Inferior parietal cortex (tissue), 1 donor: Measurements from ENCODE around the gene ATF6B.

Experiments
- DNase-seq: peaks from one replicate; pipeline ENCODE4 v3.0.0-alpha.2; 2016; ENCODE audit errors: extremely low spot score

ATF6B gene

DNA sequence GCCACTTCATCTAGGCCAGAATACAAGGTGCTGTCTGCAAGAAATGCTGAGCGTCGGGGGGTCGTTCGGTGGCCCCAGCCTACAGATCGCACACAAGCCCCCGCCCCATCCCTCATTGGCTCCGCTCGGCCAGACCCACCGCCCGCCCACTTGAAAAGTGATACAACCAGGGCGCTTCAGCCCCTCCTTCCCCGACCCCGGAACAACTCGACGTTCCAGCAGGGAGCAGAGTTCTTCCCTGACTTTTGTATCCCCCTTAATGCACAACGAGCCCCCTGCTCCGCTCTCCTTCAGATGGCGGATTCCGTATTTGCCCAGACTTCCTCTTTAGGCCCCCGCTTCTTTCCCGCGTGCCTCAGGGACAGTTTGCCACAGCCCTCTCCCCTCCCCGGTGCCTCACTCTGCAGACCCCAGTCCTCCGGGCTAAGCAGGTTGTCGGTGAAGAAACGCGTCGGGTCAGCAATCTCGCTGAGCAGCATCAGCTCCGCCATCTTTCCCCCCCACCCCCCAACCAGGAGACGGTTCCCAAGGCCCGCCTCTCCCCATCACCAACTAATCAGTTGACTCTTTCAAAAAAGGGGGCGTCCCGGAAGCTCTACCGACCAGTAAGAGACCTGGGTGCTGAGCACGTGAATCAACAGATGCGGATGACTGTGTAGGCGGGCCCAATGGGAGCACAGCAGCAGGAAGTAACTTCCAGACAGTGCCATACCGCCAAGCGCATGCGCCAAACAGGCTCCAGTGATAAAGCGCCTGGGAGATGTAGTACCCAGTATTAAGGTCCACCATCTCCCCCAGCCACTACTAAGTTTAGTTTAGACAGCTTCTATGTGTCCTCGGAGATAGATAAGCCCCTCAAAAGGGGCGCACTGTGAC, at the start of gene ATF6B:
ATF6B (minus strand) TSS at position 530 of the 876 bp plus-strand sequence; CDS start at position 491, 39 bp downstream.
- peak; percentile 100 for DNase-seq

DNA sequence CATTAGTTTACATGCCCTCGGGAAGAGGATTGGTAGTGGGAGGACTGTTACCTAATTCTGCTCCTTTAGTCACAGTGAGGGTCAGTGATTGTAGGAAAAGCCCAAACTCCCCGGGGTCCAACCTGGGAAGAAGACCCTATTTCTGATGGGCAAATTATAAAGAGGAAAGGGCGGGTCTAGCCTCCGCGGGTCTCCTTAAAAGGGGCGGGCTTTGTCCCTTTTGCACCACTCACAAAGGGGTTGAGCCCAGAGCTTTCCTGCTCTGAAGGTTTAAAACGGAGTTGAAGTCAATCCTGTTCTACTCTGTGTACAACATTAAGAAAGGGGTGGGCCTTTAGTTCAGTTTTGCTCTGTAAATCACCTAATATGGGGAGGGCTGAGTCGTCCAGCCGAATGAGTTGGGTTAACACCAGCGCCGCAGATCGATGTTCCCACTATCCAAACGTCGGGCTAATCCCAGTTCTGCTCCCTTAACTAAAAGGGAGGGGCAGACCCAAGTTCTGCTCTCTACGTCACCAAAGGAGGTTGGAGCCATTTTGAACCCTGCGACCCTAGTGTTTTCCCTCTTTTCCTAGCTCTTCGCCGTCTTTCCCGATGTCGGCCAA, 49.2 kb upstream of the ATF6B start:
- DNase-seq: no peak

DNA sequence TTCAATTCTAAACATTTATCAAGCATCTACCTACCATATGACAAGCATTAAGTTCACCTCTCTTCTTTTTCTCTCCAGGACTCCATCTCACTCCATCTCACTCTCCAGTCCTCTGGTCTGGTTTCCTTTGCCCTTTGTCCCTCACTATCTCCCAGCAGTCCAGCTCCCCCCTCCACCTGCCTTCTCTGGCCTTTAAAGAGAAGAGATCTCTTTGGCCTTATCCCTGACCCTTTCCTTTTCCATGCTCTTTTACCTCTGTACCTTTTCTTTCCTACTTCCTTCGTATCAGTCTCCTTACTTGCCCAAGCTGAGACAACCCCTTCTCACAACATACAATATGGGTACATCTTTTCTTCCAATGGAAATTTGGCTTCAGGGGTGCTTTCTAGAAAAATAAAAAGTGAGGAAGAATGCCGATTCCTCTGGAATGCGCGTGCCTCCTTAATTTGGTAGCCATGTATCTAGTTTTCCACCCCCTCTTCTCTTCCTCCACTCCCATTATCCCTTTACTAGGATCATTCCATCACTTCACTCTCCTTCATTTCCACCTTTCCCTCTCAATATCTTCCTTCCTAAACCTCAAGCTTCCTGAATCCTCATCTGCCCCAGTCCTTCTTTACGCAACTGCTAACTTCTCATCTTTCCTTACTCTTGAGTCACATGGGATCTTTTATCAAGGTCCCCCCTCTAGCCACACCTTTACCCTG, 48.6 kb upstream of the ATF6B start:
- peak; percentile 41 for DNase-seq

DNA sequence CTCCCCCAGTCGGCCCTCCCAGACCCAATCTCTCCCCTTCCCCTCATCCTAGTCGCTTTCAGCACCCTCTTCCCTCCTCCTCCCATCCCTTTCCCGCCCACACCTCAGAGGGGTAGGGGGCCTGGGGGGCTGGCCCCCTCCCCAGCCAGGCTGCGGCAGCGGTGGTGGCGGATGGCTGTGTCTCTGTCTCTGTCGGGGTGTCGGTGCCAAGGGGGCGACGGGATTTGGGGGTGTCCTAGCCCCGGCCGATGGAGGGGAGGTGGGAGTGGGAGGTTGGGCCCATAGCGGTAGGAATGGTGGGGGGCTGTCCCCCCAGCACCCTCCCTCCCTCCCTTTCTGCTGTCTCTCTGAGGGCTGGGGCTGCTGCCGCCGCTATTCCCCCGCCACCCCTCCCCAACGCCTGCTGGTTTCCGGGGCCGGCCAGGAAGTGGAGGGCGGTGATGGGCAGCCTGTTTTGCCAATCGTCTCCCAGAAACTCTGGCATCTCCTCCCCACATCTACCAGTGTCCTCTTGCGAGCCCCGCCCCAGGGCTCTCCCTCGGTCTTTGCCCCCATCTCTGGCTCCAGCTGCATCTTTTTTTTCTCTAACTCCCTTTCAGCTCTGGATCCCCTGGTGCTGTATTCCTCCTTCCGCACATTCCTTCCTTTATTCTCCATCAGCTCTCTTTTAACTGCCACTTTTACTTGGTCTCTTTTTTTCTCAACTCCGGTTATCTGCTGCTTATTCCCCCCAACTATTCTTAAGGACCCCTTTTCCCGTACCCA, 47.8 kb upstream of the ATF6B start, which contains the start of gene AGPAT1:
AGPAT1 (minus strand) TSS at position 374 of the 765 bp plus-strand sequence. CDS start 4,588 bp downstream, outside the sequence.
- DNase-seq: peak; percentile 96

DNA sequence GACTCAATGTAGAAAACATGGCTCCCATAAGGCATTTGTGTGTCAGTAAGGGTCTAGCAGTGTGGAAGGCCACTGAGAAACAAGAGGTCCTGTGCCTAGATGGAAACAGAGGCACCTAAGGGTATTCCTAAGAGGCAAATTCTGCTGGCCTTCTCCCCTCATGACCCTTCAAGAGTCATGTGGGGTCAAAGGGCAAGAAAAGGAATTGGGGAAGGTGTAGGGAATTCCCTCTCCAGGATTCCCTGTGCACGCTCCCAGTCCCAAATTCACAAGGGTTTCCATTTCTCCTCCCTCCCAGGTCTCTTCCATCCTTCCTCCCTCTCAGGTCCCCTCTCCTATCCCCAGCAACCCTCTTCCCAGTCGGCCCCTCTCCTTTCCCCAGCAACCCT, 47.3 kb upstream of the ATF6B start:
- DNase-seq: no peak

DNA sequence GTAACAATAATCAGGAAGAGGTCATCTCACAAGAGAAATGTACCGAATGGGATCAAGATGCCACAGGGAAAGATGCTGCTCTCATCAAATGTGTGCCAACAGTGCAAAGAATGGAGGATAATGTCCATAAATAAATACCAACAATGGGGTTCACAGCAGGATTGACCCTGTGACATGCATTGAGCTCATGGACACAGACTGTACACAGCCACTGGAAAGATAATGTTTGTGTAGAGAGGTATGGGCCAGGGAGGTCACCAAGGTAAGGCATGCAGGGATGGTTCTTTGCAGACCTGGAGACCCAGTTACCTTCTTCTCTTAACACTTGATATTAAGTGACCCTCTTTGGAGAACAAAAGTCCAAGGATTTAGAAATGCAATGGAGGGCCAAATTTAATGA, 46.4 kb upstream of the ATF6B start:
- no peak for DNase-seq

DNA sequence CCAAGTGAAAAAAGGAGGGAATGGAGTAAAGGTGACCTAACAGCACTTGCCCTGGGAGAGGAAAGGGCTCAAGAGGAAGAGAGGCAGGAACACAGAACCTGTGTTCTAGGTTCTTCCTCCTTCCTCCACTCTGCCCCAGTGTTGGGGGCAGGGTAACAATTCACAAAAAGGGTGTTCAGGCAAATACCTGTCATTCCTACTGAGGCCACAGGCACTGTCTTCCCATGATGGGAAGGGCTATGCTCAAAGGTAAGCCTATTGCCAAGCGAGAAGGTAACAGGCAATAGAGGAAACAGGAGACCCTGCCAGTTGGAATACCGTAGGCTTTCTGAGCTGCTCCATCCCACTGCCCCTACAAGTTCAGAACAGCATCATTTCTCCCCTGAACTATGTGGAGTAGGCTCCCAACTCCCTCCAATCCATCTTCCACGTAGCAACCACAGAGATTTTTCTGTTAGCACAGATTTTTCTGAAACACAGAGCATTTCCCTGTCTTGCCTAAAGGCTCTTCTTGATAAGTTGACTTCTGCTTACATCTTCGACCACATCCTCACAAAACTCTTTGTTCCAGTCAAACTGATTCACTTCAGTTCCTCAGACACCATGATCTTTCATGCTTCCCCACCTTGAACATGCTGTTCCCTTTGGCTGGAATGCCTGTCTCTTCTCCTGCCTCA, 45.1 kb upstream of the ATF6B start:
- DNase-seq: no peak

DNA sequence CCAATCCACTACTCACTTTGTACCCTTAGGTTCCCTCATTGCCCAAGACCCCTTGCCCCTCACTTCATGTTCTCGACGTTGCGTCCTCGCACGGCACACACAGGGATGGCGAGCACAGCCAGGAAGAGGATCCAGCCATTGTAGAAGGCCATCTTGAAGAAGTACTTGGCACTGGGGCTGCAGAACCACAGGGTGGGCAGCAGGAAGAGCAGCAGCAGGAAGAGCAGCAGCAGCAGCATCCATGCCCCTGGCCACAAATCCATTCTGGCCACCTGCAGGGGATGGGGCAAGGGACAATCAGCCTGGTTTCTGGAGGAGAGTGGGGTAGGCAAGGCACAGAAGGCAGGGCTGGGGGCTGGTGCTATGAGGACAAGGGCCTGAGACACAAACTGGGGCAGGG, 43.2 kb upstream of the ATF6B start:
- DNase-seq: no peak

DNA sequence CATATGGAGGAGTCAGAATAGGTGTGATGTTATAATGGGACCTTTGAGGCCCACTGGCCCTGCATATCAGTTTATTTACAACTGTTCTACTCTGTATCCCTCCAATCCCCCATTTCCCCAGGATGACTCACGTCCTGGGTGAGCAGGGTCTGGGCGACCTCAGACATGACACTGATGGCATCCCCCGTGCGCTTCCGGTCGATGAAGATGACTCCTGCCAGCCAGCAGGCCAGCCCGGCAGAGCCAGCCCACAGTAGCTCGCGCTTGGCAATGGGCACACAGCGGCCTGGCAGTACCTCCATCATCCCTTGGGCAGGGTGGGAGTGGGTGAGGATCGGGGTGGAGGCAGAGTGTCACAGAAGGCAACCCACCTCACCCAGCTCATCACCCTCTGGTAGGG, 42.2 kb upstream of the ATF6B start:
- DNase-seq: no peak

DNA sequence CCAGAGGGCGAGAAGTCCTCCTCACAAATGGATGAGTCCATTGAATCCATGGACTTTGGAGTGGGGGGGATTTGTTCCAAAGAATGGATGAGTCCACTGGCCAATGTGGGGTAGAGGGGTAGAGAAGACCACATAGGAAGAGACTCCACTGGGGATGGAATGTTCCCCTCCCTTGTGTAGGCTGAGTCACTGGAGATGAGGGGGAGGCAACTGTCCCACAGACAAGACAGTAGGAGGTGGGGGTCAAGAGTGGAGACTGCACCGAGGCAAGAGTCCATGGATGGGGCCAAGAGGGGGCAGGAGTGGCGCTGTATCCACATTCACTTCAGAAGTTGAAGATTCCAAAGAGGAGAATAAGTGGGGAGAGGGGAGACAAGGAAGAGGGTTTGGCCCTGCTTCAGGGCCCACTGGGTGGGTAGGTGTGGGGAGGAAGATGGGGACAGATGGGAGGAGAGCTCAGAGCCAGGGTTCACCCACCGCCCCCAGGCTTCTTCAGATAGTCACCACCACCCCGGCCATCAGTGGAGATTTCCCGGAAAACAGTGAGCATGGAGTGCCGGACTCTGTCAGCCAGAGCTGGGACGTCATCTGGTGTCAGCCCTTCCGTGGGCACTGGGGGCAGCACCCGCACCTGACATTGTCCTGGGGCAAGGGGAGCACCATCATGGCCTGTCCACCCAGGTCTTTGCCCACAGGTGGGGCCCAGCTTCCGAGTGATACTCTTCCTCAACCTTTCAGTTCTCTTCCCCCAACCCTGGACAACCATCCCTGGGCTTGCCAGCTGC, 41.0 kb upstream of the ATF6B start:
- no peak for DNase-seq

DNA sequence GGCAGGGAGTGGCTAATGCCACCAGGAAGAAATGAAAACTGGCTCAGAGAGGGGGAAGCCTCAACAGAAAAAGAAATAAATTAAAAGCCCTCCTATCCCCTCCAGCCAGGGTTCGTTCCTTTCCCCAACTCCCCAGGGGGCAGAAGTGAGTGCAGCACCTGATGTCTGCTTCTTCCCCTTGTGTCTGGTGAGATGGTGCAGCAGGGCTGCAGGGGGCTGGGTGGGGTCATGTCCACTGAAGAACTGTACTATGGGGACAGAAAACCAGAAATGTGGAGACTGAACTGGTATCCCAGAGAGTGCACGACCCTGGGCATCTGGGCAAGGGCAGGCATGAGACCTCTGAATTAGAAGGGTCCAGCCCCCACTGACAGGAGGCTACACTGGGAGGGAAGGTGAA, 40.3 kb upstream of the ATF6B start:
- no peak for DNase-seq

DNA sequence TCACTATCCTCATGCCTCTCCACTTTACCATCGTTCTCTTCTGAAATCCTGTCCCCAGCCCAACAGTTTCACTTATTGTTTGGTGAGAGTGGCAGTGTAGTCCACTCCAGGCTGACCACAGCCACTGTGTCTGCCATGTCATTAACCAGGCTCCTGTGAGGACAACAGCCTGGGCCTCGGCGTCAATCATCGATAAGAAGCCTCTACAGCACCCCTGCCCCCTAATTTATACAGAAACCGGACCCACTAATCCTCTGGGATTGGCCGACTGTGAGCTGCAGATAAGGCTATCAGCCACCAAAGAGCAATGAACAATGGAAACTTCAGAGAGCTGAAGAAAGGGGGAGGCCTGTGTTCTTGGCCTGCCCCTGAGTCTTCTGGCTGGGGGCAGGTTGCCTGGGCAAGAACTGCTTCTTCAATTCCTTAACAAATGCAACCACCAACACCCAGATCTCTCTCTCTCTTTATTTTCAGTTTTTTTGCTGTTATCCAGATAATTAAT, 39.8 kb upstream of the ATF6B start:
- no peak for DNase-seq

DNA sequence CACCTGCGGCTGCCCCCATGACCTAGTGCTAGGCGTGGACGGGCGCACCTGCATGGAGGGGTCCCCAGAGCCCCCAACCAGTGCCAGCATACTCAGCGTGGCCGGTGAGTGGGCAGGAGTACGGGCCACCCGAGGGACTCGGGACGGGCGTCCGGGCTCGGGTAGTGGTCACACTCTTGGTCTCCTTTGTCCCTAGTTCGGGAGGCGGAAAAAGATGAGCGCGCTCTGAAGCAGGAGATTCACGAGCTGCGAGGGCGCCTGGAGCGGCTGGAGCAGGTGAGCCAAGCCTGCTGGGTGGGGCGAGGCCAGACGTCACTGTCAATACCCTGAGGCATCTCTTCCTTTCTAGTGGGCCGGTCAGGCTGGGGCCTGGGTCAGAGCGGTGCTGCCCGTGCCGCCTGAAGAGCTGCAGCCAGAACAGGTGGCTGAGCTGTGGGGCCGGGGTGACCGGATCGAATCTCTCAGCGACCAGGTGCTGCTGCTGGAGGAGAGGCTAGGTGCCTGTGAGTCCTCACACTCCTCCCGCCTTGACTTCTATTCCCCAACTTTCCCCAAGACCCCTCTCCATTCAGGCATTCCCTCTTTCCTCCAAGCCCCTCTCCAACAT, 39.2 kb upstream of the ATF6B start:
- no peak for DNase-seq

DNA sequence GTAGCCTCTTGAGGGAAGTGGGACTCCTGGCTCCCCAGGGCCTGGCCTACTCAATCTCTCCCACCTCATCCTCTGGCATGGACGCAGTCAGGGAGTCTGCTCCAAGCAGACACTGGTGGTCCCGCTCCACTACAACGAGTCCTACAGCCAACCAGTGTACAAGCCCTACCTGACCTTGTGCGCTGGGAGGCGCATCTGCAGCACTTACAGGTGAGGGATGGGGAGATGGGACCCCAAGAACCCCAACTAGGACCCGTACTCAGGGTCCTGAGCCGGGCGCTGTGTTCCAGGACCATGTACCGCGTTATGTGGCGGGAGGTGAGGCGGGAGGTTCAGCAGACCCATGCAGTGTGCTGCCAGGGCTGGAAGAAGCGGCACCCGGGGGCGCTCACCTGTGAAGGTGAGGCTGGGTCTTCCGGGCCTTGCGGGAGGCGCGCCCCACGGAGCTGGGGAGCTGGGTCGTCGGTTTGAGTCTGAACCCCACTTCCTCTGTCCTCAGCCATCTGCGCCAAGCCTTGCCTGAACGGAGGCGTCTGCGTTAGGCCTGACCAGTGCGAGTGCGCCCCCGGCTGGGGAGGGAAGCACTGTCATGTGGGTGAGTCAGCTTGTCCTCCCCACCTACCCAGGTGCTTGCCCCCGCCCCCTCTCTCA, 38.5 kb upstream of the ATF6B start:
- no peak for DNase-seq

DNA sequence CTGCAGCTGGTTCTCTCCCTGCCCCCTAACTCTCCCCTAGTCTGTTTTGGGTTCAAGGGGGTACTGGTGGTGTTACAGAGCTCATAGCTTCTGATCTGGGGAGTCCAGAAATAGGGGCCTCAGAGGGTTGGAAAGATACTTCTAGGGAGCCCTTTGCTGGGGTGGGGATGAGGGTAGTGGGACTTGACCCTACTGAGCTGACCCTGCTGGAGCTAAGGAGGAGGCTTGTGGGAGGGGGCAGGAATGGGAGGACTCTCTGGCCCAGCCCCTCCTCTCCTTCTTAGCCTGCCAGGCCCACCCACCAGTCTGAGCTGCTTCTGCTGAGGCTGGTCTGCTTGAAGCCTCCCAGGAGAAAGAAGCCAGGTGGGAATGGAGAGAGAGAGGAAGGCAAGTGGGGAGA, 36.2 kb upstream of the ATF6B start, which contains the start of gene EGFL8:
EGFL8 (plus strand) TSS at position 301 of the 400 bp plus-strand sequence. CDS start 1,571 bp downstream, outside the sequence.
- DNase-seq: no peak

DNA sequence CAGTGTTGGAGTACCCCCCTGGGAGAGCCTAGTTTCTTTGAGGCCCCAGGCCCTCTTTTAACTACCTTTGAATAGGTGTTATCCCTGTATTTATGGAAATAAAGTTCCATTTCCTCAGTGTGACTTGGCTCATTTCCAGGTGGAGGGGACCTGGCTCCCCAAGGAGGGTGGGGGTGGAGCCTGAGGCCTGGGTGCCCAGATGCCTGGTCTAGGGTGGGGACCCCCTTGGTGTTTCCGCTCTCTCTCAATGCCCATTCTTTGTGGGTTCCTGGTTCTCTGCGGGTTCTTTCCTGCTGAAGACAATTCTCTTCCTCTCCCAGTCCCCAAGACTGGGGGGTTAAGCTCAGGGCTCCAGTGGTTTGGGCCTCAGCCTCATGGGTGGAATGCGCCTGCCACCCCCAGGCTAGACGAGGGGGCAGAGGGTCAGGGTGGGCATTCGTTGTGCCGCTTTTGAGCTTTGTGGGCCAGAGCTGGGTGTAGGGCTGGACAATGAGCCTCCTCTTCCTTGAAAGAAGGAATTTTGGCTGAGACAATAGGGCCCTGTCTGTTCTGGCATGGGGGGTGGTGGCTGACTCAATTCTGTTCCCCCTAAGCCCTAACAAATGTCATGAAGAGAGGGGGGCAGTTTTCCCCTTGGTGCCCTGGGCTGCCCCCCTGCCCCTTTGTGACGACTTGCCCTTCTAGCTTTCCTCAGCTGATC, 35.7 kb upstream of the ATF6B start:
- DNase-seq: no peak

DNA sequence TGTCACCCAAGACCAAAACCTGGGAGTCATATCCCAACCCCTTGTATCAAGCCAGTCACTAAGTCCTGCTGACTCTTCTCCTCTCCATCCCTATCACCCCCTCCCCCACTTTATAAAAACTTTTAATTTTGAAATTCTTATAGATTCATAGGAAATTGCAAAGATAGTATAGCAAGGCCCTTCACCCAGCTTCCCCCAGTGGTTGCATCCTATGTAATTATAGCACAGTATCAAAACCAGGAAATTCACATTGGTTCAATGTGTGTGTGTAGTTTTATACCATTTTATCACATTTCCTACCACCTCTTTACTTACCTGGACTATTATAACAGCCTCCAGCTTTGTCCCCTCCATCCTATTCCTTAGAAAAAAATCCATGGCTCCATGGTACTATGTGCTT, 30.0 kb upstream of the ATF6B start:
- no peak for DNase-seq

DNA sequence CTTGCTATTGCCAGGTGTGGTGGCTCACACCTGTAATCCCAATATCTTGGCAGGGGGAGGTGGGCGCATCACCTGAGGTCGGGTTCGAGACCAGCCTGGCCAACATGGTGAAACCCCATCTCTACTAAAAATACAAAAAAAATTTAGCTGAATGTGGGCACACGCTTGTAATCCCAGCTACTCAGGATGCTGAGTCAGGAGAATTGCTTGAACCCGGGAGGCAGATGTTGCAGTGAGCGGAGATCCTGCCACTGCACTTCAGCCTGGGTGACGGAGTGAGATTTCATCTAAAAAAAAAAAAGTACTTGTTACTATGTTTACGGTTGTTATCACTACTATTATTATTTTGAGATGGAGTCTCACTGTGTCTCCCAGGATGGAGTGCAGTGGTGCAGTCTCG, 28.8 kb upstream of the ATF6B start:
- no peak for DNase-seq
